Effector memory CD4-positive, alpha-beta T cell (primary cell): Measurements from ENCODE around the gene CENPP.

Experiments used
- DNase-seq, 3 donors: peaks; one replicate each; pipeline ENCODE4 v3.0.0-alpha.2; 2020
- H3K27ac ChIP-seq: 2 replicates; pipeline ENCODE4 v1.7.0; 2013; ENCODE audit warnings: mild to moderate bottlenecking, low read length, moderate library complexity; ENCODE audit not compliant: insufficient read depth, poor library complexity, severe bottlenecking
- H3K27me3 ChIP-seq: replicated peaks from 2 replicates; pipeline ENCODE4 v1.7.0; 2013; ENCODE audit warnings: mild to moderate bottlenecking, low read length; ENCODE audit not compliant: insufficient read depth, control insufficient read depth, poor library complexity, severe bottlenecking
- H3K36me3 ChIP-seq: 2 replicates; pipeline ENCODE4 v1.7.0; 2013; ENCODE audit warnings: mild to moderate bottlenecking, low read length, moderate library complexity; ENCODE audit not compliant: control insufficient read depth, insufficient read depth
- H3K4me1 ChIP-seq: 2 replicates; pipeline ENCODE4 v1.7.0; 2013; ENCODE audit warnings: low read length, mild to moderate bottlenecking; ENCODE audit not compliant: control insufficient read depth, insufficient read depth, poor library complexity, severe bottlenecking
- H3K4me3 ChIP-seq: 2 replicates; pipeline ENCODE4 v1.7.0; 2013; ENCODE audit warnings: low read length, low read depth, mild to moderate bottlenecking; ENCODE audit not compliant: insufficient read depth, poor library complexity, severe bottlenecking
- H3K9me3 ChIP-seq: 2 replicates; pipeline ENCODE4 v1.7.0; 2013; ENCODE audit warnings: mild to moderate bottlenecking, low read length, moderate library complexity; ENCODE audit not compliant: control insufficient read depth

The CENPP gene

DNA sequence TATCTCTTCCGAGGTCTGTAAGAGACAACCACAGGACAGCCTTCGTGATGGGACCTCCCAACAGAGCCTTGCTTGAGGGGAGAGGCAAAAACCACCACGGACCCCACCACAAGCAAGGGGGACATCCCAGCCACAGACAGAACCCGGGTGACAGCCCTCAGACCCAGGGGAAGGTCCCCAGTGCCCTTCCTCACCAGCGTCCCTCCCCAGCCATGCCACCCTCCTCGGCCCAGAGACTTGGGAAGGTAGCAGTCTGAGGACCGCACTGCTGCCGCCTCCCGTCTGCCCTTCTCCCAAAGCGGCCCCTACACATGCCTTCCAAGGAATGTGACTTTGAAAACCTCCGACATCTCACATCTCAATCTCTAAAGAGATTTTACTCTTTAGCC, 330.8 kb downstream of the CENPP start:
- H3K27ac ChIP-seq = no peak overlapping the region
- peaks cover 39% of the 10 kb centered on the region for H3K36me3 ChIP-seq
- H3K9me3 ChIP-seq = no peaks in the 10 kb centered on the region
- H3K27me3 ChIP-seq = no peaks in the 10 kb centered on the region
- no peak overlapping the region for H3K4me3 ChIP-seq
- H3K4me1 ChIP-seq = no peaks in the 10 kb centered on the region
- DNase-seq = no peak

GRCh38 chr9:92657296-92658094, 331.7 kb downstream of the CENPP start:
- Histone ChIP-seq H3K36me3 (peaks cover 36% of the 10 kb centered on the region), H3K4me3 (no peak overlapping the region), H3K9me3 (no peaks in the 10 kb centered on the region), H3K27me3 (no peaks in the 10 kb centered on the region), H3K27ac (no peak overlapping the region), H3K4me1 (no peaks in the 10 kb centered on the region)
- DNase-seq = no peak

GRCh38 chr9:92658176-92658575, 332.4 kb downstream of the CENPP start:
- peaks cover 39% of the 10 kb centered on the region for H3K36me3 ChIP-seq
- no peak overlapping the region for H3K4me3 ChIP-seq
- H3K27me3 ChIP-seq = no peaks in the 10 kb centered on the region
- H3K27ac ChIP-seq = no peak overlapping the region
- H3K9me3 ChIP-seq = no peaks in the 10 kb centered on the region
- no peaks in the 10 kb centered on the region for H3K4me1 ChIP-seq
- no peak for DNase-seq

DNA sequence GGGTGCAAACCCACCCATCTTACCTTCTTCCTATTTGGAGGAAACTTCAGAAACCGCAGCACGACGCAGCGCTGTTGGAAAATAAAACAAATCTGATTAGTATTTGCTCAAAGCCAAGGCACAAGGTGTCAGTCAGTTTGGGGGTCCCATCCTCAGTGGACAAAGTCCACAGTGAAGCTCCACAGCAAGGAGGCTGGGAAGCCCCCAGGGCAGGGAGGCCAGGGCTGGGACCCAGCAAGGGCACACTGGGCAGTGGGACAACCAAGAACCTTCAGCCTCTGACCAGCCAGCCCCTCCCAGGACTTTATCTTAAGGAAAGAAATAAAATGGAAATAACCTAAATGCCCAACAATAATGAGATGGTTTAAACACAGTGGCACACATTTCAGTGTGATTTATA, 332.9 kb downstream of the CENPP start:
- Histone ChIP-seq H3K9me3 (no peaks in the 10 kb centered on the region), H3K27ac (no peak overlapping the region), H3K36me3 (peaks cover 40% of the 10 kb centered on the region), H3K4me1 (no peaks in the 10 kb centered on the region), H3K4me3 (no peak overlapping the region), H3K27me3 (no peaks in the 10 kb centered on the region)
- DNase-seq = no peak

GRCh38 chr9:92659601-92660000, 333.8 kb downstream of the CENPP start:
- no peak overlapping the region for H3K27ac ChIP-seq
- H3K27me3 ChIP-seq = no peaks in the 10 kb centered on the region
- peaks cover 35% of the 10 kb centered on the region for H3K36me3 ChIP-seq
- H3K4me1 ChIP-seq = no peaks in the 10 kb centered on the region
- no peak for DNase-seq
- H3K4me3 ChIP-seq = no peak overlapping the region
- H3K9me3 ChIP-seq = no peaks in the 10 kb centered on the region

DNA sequence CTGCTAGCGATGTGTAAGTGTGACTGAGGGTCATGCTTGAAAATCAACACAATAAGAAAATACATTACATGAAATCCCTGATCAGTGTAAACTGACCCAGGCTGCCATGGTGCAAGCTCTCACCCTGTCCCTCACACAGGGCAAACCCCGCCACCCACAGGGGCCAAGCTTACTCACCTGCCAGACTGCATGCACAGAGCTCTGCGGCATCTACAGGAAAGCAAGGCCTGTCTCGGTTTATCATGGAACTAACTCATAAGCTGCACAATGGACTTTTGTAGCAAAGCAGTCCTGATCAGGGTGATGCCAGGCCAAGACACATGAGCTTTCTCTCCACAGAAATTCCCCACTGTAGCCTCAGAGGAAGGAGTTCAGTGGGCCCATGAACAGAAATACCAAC, 334.5 kb downstream of the CENPP start:
- H3K27ac ChIP-seq = no peak overlapping the region
- peaks cover 28% of the 10 kb centered on the region for H3K36me3 ChIP-seq

DNA sequence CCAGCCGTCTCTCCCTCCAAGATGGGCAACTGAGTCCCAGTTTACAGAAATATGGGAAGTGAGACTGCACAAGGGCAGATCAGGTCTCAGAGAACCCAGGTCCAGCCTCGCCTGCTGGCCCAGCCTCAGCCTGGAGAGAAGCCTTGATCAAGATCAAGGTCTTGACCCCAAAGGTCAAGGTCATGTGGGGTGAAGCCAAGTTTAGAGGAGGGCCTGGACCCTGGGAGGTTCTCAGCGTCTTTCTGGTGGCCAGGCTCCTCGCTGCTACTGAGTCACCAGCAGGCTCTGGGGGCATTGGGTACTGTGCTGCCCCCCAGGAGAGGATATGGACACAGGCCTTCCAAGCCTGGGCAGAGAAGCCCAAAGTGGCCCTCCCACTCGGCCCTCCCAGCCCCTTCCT, 335.4 kb downstream of the CENPP start:
- H3K36me3 ChIP-seq = peaks cover 21% of the 10 kb centered on the region
- H3K4me3 ChIP-seq = no peak overlapping the region
- H3K9me3 ChIP-seq = no peaks in the 10 kb centered on the region
- no peak for DNase-seq
- no peaks in the 10 kb centered on the region for H3K27me3 ChIP-seq
- H3K4me1 ChIP-seq = no peaks in the 10 kb centered on the region
- no peak overlapping the region for H3K27ac ChIP-seq

More for the DNA sequence above, 334.5 kb downstream of the CENPP start:
- no peak for DNase-seq
- H3K4me3 ChIP-seq = no peak overlapping the region
- no peaks in the 10 kb centered on the region for H3K4me1 ChIP-seq
- no peaks in the 10 kb centered on the region for H3K27me3 ChIP-seq
- no peaks in the 10 kb centered on the region for H3K9me3 ChIP-seq

DNA sequence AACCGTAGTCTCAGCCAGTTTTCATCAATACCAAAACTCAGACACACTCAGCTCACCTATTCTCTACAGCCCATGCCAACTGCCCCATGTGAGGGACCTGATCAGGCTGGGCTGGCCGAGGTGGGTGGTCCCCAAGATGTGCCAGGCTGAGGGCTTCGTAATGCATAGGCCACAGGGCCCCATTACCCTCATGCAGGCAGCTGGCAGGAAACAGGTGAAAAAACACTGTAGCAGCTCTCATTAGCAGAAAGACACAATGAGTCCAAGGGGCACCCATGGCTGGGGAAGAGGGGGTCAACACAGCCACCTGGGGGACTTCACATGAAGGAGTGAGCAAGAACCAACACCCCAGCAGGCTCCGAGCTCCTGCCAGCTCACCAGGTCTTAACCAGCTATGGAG, 336.0 kb downstream of the CENPP start:
- H3K27ac ChIP-seq = no peak overlapping the region
- no peaks in the 10 kb centered on the region for H3K9me3 ChIP-seq
- peaks cover 16% of the 10 kb centered on the region for H3K36me3 ChIP-seq
- no peak overlapping the region for H3K4me3 ChIP-seq
- no peaks in the 10 kb centered on the region for H3K4me1 ChIP-seq
- H3K27me3 ChIP-seq = no peaks in the 10 kb centered on the region
- no peak for DNase-seq

DNA sequence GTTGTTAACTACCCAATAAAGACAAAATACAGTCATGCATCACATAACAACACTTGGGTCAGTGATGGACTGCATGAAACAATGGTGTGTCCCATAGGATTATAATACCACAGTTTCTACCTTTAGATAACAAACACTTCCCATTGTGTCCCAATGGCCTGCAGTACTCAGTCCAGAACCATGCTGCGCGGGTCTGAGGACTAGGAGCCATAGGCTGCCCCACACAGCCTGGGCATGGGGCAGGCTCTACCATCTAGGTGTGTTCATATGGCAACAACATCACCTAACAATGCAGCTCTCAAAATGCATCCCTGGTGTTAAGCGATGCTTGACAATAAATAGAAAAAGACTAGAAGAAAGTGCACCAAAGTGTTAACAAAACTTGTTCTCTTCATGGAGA, 337.4 kb downstream of the CENPP start:
- no peak for DNase-seq
- Histone ChIP-seq H3K4me3 (no peak overlapping the region), H3K27me3 (no peaks in the 10 kb centered on the region), H3K4me1 (no peaks in the 10 kb centered on the region), H3K36me3 (peaks cover 9% of the 10 kb centered on the region), H3K9me3 (no peaks in the 10 kb centered on the region), H3K27ac (no peak overlapping the region)

- Histone ChIP-seq H3K4me1 (no peaks in the 10 kb centered on the region), H3K4me3 (no peak overlapping the region), H3K36me3 (peaks cover 4% of the 10 kb centered on the region), H3K9me3 (no peaks in the 10 kb centered on the region), H3K27ac (no peak overlapping the region), H3K27me3 (no peaks in the 10 kb centered on the region)
- no peak for DNase-seq
These were observed 338.2 kb downstream of the CENPP start for GRCh38 chr9:92663951-92664350.
